Nephron (organoid): Measurements from ENCODE around the gene CDC42EP4.
A peak's percentile ranks its signal among the peaks of the same experiment; 100 is the strongest.
"Not testable (repeated sequence)": the region's sequence is repeated elsewhere in the genome, so short reads cannot be mapped to it uniquely, and the experiment has no call there.

Experiments used
- H3K27ac Mint-ChIP-seq, 3 experiments: 2 replicates each; pipeline ENCODE4 v1.8.0; 2020; ENCODE audit warnings: mixed read lengths in 3 of 3, mild to moderate bottlenecking in 2 of 3, moderate library complexity in 1 of 3
- H3K27me3 Mint-ChIP-seq: 2 replicates; pipeline ENCODE4 v1.8.0; 2021; ENCODE audit warnings: low read depth, mild to moderate bottlenecking, moderate library complexity, mixed read lengths
- H3K36me3 Mint-ChIP-seq: 2 replicates; pipeline ENCODE4 v1.8.0; 2020; ENCODE audit warnings: low read depth, mixed read lengths
- H3K4me1 Mint-ChIP-seq: 2 replicates; pipeline ENCODE4 v1.8.0; 2020; ENCODE audit warnings: mixed read lengths
- H3K4me3 Mint-ChIP-seq, 3 experiments: 2 replicates each; pipeline ENCODE4 v1.8.0; 2020; ENCODE audit warnings: mild to moderate bottlenecking in 3 of 3, mixed read lengths in 3 of 3, moderate library complexity in 2 of 3
- H3K9me3 Mint-ChIP-seq: 2 replicates; pipeline ENCODE4 v1.8.0; 2020; ENCODE audit warnings: mixed read lengths
- CTCF ChIP-seq, 3 experiments: fragments of 200-600 bp; sonication (generic); IDR thresholded peaks; one replicate each; pipeline ENCODE4 v1.5.0; 2021; ENCODE audit warnings: antibody characterized with exemption in 3 of 3; ENCODE audit not compliant: unreplicated experiment in 3 of 3

The CDC42EP4 gene

DNA sequence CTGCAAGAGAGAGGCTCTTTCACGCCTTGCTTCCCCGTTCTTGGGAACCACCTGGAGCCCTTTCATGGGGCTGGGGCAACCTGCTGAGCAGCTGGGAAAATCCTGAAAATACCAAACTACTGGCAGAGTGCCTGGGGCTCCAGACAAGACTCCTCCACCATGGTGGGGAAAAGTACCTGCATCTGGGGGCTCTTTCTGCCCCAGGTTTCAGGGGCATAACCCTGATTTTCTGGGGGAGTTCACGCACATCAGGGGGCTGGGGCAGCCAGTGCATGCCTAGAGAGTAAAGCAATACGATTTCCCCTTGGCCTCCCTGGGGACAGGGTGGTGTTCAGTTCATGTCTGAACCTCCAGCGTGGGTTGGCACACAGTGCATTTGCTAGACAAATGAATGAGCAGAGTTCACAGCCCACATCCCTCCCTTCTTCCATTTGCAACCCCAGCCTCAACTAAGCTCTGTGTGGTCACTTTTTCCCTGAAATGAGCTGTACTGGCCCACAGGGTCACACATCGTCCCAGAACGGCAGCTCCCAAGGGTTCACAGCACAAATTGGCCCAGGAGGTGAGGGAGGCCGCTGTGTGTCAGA lies 5.2 kb upstream of the CDC42EP4 start:
- peaks cover 47% of the 10 kb centered on the region for H3K4me1 Mint-ChIP-seq
- H3K36me3 Mint-ChIP-seq = no peaks in the 10 kb centered on the region
- peak overlapping the region; percentile 65 to 82 (median 79) for H3K27ac Mint-ChIP-seq
- TF ChIP-seq CTCF (IDR thresholded peaks at IDR 0.05; ENCODE audit: unreplicated experiment in 3 of 3) = no peak
- peak overlapping the region in 1 of 3 experiments; percentile 60 for H3K4me3 Mint-ChIP-seq
- H3K9me3 Mint-ChIP-seq = no peaks in the 10 kb centered on the region
- peaks cover 9% of the 10 kb centered on the region for H3K27me3 Mint-ChIP-seq

- Mint-ChIP-seq H3K4me1 (peaks cover 38% of the 10 kb centered on the region), H3K27me3 (peaks cover 9% of the 10 kb centered on the region), H3K9me3 (no peaks in the 10 kb centered on the region), H3K4me3 (no peak overlapping the region), H3K27ac (peak overlapping the region in 1 of 3 experiments; percentile 34), H3K36me3 (no peaks in the 10 kb centered on the region)
- no peak for TF ChIP-seq CTCF (IDR thresholded peaks at IDR 0.05; ENCODE audit: unreplicated experiment in 3 of 3)
Measured at GRCh38 chr17:73315471-73315870, 3.7 kb upstream of the CDC42EP4 start.

DNA sequence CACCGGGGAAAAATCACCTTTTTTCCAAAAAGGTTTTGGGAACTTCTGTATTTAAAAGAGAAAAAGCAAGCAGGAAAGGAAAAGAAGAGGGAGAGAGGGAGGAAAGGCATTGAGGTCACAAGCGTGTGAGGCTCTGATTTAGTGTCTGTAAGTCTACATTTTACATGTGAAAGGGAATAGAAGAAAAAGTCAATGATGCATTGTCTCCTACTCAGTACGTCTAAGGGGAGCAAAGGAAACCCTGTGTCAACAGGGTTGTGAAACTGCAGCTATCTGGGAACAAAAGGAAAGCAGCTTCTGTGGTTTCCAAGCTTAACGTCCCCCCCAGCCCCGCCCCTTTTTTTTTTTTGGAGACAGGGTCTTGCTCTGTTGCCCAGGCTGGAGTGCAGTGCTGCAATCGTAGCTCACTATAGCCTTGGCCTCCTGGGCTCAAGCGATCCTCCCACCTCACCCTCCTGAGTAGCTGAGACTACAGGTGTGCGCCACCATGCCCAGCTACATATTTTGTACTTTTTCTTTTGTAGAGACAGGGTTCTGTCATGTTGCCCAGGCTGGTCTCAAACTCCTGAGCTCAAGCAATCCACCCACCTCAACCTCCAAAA lies 1.8 kb upstream of the CDC42EP4 start:
- H3K4me3 Mint-ChIP-seq = peak overlapping the region; percentile 49 to 67 (median 62)
- H3K36me3 Mint-ChIP-seq = no peaks in the 10 kb centered on the region
- TF ChIP-seq CTCF (IDR thresholded peaks at IDR 0.05; ENCODE audit: unreplicated experiment in 3 of 3) = no peak

DNA sequence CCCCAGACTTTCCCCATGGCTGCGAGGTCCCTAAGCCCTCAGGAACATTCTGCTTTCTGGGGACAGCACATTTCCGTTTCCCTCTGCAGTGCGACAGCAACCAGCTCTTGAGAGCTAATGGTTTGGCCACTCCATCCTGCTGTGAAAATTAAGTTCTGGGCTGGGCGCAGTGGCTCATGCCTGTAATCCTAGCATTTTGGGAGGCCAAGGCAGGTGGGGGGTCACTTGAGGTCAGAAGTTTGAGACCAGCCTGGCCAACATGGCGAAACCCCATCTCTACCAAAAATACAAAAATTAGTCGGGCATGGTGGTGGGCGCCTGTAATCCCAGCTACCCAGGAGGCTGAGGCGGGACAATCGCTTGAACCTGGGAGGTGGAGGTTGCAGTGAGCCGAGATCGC lies 1.1 kb upstream of the CDC42EP4 start:
- H3K9me3 Mint-ChIP-seq, H3K27me3 Mint-ChIP-seq, H3K36me3 Mint-ChIP-seq: not testable (repeated sequence)
- Mint-ChIP-seq H3K27ac (peak overlapping the region in 1 of 3 experiments; percentile 83), H3K4me1 (peaks cover 41% of the 10 kb centered on the region), H3K4me3 (peak overlapping the region; percentile 81 to 98 (median 95))

More for the DNA sequence above, 1.8 kb upstream of the CDC42EP4 start:
- H3K9me3 Mint-ChIP-seq = no peaks in the 10 kb centered on the region
- peaks cover 9% of the 10 kb centered on the region for H3K27me3 Mint-ChIP-seq
- H3K27ac Mint-ChIP-seq = peak overlapping the region in 2 of 3 experiments; percentile 33 to 45
- peaks cover 41% of the 10 kb centered on the region for H3K4me1 Mint-ChIP-seq

- Mint-ChIP-seq H3K4me1 (peaks cover 40% of the 10 kb centered on the region), H3K9me3 (no peaks in the 10 kb centered on the region), H3K4me3 (peak overlapping the region; percentile 95 to 99 (median 98)), H3K27me3 (peaks cover 9% of the 10 kb centered on the region), H3K36me3 (peaks cover 10% of the 10 kb centered on the region), H3K27ac (peak overlapping the region; percentile 96 to 100 (median 97))
- no peak for TF ChIP-seq CTCF (IDR thresholded peaks at IDR 0.05; ENCODE audit: unreplicated experiment in 3 of 3)
Measured at GRCh38 chr17:73311428-73311780, 397 bp downstream of the CDC42EP4 start.

DNA sequence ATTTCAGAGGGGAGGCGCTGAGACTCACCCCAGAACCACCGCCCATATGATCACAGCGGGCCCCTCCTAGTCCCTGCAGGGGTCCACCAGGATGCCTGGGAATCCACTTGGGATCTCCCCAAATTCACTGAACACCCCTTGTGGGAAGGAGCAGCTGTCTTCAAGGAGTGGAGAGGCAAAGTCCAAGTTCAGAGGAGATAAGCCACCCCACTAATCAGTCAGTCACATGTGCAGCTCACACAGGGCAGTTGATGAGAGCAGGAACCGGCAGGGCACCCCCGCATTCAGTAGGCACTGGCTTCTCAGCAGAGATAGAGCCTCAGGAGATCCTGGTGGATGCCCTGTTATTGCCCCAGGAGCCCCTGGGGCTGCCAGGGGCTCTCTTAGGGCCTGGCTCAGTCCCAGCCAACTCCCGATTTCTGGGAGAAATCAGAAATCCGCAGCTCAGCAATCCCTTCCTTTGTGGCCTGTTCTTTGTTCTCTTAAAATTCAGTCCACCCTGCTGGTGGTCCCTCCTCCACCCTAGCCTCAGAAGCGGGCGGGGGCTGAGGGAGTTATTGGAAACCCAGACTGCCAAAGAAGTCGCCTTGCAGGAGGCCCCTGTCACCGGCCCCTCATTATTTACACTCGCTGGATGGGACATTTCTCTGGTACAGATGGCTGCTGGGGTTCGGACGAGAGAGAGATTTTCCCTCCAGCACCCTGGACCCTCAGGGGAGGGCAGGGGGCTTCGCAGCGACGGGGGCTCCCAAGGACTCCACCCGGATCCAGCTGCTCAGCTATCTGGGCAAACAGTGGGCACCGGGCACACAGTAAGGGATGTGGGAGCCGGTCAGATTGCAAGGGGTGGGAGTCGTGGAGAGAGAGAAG lies 1.8 kb downstream of the CDC42EP4 start:
- no peak for TF ChIP-seq CTCF (IDR thresholded peaks at IDR 0.05; ENCODE audit: unreplicated experiment in 3 of 3)
- H3K4me1 Mint-ChIP-seq = peaks cover 48% of the 10 kb centered on the region
- no peaks in the 10 kb centered on the region for H3K9me3 Mint-ChIP-seq
- H3K27ac Mint-ChIP-seq = peak overlapping the region; percentile 98 to 100 (median 99)
- peaks cover 9% of the 10 kb centered on the region for H3K27me3 Mint-ChIP-seq
- peak overlapping the region; percentile 94 to 98 (median 95) for H3K4me3 Mint-ChIP-seq
- H3K36me3 Mint-ChIP-seq = peaks cover 10% of the 10 kb centered on the region

GRCh38 chr17:73308959-73309358 lies 2.8 kb downstream of the CDC42EP4 start:
- H3K4me3 Mint-ChIP-seq = peak overlapping the region in 2 of 3 experiments; percentile 76 to 83
- peaks cover 57% of the 10 kb centered on the region for H3K4me1 Mint-ChIP-seq
- not testable (repeated sequence) for H3K9me3 Mint-ChIP-seq, H3K27me3 Mint-ChIP-seq, H3K36me3 Mint-ChIP-seq
- peak overlapping the region in 2 of 3 experiments; percentile 99 to 100 for H3K27ac Mint-ChIP-seq
